ENCODE data around the gene PRR29.

Gene PRR29

DNA sequence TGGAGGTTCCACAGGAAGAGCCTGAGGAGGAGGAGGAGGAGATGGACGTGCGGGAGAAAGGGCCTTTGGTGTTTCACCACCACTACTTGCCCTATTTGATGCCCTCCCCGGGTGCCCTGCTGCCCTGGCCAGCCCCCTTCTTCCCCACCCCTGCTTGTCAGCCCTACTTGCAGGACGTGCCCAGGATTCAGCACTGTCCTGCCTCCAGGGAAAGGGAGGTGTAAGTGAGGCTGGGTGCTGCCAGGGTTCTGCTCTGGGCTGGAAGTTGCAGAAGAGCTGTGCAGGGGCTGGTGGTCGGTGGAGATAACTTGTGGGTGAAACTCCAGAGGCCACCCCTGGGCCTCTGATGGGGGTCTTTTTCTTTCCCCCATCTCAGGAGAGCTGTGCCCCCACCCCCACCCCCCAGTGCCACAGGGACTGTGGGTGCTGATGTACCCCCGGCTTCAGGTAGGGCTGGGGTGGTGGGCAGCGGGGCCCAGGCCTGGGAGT is 3.0 kb downstream of the PRR29 start:
- TF ChIP-seq, protein P1, sequence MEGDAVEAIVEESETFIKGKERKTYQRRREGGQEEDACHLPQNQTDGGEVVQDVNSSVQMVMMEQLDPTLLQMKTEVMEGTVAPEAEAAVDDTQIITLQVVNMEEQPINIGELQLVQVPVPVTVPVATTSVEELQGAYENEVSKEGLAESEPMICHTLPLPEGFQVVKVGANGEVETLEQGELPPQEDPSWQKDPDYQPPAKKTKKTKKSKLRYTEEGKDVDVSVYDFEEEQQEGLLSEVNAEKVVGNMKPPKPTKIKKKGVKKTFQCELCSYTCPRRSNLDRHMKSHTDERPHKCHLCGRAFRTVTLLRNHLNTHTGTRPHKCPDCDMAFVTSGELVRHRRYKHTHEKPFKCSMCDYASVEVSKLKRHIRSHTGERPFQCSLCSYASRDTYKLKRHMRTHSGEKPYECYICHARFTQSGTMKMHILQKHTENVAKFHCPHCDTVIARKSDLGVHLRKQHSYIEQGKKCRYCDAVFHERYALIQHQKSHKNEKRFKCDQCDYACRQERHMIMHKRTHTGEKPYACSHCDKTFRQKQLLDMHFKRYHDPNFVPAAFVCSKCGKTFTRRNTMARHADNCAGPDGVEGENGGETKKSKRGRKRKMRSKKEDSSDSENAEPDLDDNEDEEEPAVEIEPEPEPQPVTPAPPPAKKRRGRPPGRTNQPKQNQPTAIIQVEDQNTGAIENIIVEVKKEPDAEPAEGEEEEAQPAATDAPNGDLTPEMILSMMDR (IDR thresholded peaks at IDR 0.05) = no peak
- Histone ChIP-seq H3K36me3 (no peaks in the 10 kb centered on the region), H3K27ac (no peak overlapping the region), H3K4me1 (peaks cover 0 to 26% (median 13%) of the 10 kb centered on the region in 4 donors), H3K27me3 (peaks cover 0 to 66% of the 10 kb centered on the region in 2 donors), H3K4me3 (no peak overlapping the region), H3K9me3 (no peaks in the 10 kb centered on the region)
- DNase-seq = peak in 1 of 2 donors; percentile 42
- intact Hi-C loops (cut with DNase I; ENCODE audit: low total_unique reads) = no loop called here

DNA sequence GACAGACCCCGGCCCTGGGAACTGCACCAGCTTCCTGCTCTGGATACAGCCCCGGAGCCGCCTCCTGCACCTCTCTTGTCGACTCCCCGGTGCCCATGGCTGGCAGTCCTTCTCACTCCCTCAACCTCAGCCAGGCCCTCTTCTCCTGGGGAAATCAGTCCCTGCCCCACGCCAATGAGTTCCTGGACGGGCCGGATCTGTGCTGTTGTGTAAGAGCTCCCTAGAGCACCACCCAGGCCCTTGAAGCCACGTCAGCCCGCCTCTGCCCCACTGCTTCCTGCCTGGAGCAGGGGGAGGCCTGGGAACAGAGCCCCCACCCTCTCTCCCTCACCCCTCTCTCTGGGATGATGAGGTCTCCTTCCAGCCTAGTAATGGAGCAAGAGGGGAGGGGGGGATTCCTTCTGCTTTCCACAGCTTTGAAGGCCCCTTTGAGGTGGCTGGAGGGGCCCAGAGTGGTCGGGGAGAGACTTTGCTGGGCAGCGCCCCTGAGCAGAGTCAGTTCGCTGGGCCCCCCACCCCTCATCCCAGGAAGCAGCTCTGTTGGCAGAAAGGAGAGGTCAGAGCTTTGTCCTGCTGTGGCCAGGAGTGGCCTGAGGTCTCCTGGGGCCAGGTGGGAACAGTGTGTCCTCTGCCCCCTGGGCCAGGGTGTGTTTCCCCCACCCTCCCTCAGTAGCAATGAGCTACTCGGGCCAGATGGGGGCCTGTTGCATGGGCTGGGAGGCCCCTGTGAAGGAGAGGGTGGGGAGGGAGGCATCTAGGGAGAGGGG is 3.8 kb downstream of the PRR29 start:
- H3K27ac ChIP-seq = no peak overlapping the region
- DNase-seq = no peak
- no peaks in the 10 kb centered on the region for H3K36me3 ChIP-seq
- no peaks in the 10 kb centered on the region for H3K9me3 ChIP-seq
- TF ChIP-seq, protein P1 (IDR thresholded peaks at IDR 0.05) = no peak
- no peak overlapping the region for H3K4me3 ChIP-seq
- H3K4me1 ChIP-seq = peaks cover 0 to 26% (median 13%) of the 10 kb centered on the region in 4 donors
- intact Hi-C loops (cut with DNase I; ENCODE audit: low total_unique reads) = no loop called here
- peaks cover 0 to 65% of the 10 kb centered on the region in 2 donors for H3K27me3 ChIP-seq

GRCh38 chr17:64002658-64003525 is 4.7 kb downstream of the PRR29 start:
- no peak overlapping the region for H3K4me3 ChIP-seq
- H3K4me1 ChIP-seq = peaks cover 0 to 19% (median 11%) of the 10 kb centered on the region in 4 donors
- no peaks in the 10 kb centered on the region for H3K36me3 ChIP-seq
- intact Hi-C loops (cut with DNase I; ENCODE audit: low total_unique reads) = no loop called here
- H3K27me3 ChIP-seq = peaks cover 0 to 55% of the 10 kb centered on the region in 2 donors
- no peaks in the 10 kb centered on the region for H3K9me3 ChIP-seq
- H3K27ac ChIP-seq = no peak overlapping the region
- TF ChIP-seq, protein P1 (IDR thresholded peaks at IDR 0.05) = no peak
- DNase-seq = no peak

DNA sequence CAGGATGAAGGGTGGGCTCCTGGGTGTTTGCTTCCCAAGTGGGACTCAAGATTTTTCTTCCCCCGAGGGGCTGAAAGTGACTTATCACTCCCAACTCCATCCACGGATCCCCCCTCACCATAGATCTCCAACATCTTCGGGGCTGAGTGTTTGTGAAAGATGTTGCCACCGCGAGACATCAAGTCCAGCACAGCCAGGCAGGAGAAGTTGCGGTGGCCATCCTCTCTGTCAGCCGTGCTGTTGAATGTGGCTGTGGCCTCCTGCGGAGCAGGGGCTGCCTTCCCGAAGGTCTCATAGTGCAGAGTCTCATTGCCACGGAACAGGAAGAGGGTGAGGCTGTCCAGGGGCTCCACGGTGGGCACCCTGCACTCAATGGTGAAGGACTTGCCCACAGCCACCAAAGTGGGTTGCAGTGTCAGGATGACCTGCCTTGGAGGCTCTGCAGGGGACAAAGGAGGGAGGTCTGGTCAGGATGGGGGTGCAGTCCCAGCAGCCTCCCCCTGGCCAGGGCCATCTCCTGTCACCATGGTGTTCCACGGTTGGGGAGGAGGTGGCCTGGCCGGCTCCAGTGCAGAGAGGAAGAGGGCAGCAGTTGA is 5.5 kb downstream of the PRR29 start:
- no peak overlapping the region for H3K27ac ChIP-seq
- intact Hi-C loops (cut with DNase I; ENCODE audit: low total_unique reads) = no loop called here
- H3K4me1 ChIP-seq = peaks cover 0 to 15% (median 4%) of the 10 kb centered on the region in 4 donors
- no peak overlapping the region for H3K4me3 ChIP-seq
- DNase-seq = no peak
- no peaks in the 10 kb centered on the region for H3K36me3 ChIP-seq
- peaks cover 0 to 48% of the 10 kb centered on the region in 2 donors for H3K27me3 ChIP-seq
- TF ChIP-seq, protein P1 (IDR thresholded peaks at IDR 0.05) = no peak
- H3K9me3 ChIP-seq = no peaks in the 10 kb centered on the region

DNA sequence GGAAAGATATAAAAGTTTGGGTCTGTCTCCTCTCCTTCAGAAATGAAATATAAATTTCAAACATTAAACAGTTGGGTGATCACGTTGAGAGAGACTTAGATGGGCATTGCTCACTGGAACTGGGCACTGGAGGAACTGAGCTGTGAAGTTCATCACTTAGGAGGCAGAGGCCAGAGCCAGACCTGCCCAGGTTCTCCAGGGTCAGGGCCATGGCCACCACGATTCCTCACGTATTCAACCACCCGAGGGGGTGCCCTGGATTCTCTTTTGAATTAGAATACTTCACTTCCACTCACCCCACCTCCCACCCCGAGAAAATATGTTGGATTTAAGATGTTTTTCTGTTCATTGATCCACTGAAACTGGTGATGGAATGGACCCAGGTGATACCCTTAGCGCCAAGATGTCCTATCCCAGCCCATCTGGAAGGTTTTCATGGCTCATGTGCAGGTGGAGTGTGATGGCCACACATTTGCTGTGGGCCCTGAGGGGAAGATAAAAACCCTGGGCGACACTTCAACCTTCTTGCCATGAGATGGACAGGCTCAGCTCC is 6.1 kb downstream of the PRR29 start:
- no peak overlapping the region for H3K4me3 ChIP-seq
- DNase-seq = no peak
- intact Hi-C loops (cut with DNase I; ENCODE audit: low total_unique reads) = no loop called here

More for the DNA sequence above, 6.1 kb downstream of the PRR29 start:
- H3K27ac ChIP-seq = no peak overlapping the region
- peaks cover 0 to 41% of the 10 kb centered on the region in 2 donors for H3K27me3 ChIP-seq
- no peaks in the 10 kb centered on the region for H3K36me3 ChIP-seq
- H3K4me1 ChIP-seq = peaks cover 0 to 8% (median 0%) of the 10 kb centered on the region in 4 donors
- TF ChIP-seq, protein P1 (IDR thresholded peaks at IDR 0.05) = no peak
- H3K9me3 ChIP-seq = no peaks in the 10 kb centered on the region
